PC-9 (cell line): ENCODE measurements around the gene CCDC34. TPM values are rescaled to one million over a fixed set of nuclear protein-coding genes. Genes with fewer than 3 reads are reported as not detected.

ENCODE experiments used
- BruUV-seq: library from RNA; stranded (reverse); fragments of 400-500 nt; replicated peaks from 2 replicates; lab custom pipeline; 2021; lab: Mats Ljungman, UMichigan
- CTCF ChIA-PET: fragments of 300-600 bp; sonication (Branson Sonifier 250); formaldehyde crosslinking; loops from one replicate; lab custom pipeline; 2022; ENCODE audit warnings: antibody characterized with exemption; lab: Charles Lee
- POLR2A ChIA-PET: fragments of 300-600 bp; sonication (Branson Sonifier 250); formaldehyde crosslinking; loops from one replicate; lab custom pipeline; 2022; ENCODE audit warnings: antibody characterized with exemption; ENCODE audit not compliant: unreplicated experiment; lab: Charles Lee
- DNase-seq, 2 experiments: peaks; one replicate each; pipeline versions ENCODE4 v3.0.0 to v3.0.0-alpha.2; 2015 to 2022; ENCODE audit warnings: mixed read lengths in 1 of 2
- H2AFZ ChIP-seq: fragments of 200-600 bp; sonication (generic); 2 replicates; pipeline ENCODE4 v1.8.1; 2017; ENCODE audit warnings: antibody characterized with exemption
- H3F3A ChIP-seq: fragments of 200-600 bp; sonication (generic); 2 replicates; pipeline ENCODE4 v1.8.1; 2017; ENCODE audit warnings: antibody characterized with exemption, mild to moderate bottlenecking, low read depth; ENCODE audit not compliant: insufficient read depth
- H3K27ac ChIP-seq: fragments of 200-600 bp; sonication (generic); 2 replicates; pipeline ENCODE4 v1.6.1; 2016; ENCODE audit warnings: mixed run types
- H3K27me3 ChIP-seq: fragments of 200-600 bp; sonication (generic); 2 replicates; pipeline ENCODE4 v1.6.1; 2016; ENCODE audit warnings: low read depth, mixed run types; ENCODE audit not compliant: insufficient read depth
- H3K36me3 ChIP-seq: fragments of 200-600 bp; sonication (generic); 2 replicates; pipeline ENCODE4 v1.6.1; 2016; ENCODE audit warnings: low read depth, mixed run types
- H3K4me1 ChIP-seq: fragments of 200-600 bp; sonication (generic); replicated peaks from 2 replicates; pipeline ENCODE4 v1.6.1; 2016; ENCODE audit warnings: mixed run types; ENCODE audit not compliant: insufficient read depth
- H3K4me2 ChIP-seq: fragments of 200-600 bp; sonication (generic); 2 replicates; pipeline ENCODE4 v1.6.1; 2017; ENCODE audit warnings: mixed run types
- H3K4me3 ChIP-seq: fragments of 200-600 bp; sonication (generic); 2 replicates; pipeline ENCODE4 v1.6.1; 2016; ENCODE audit warnings: mixed run types
- H3K79me2 ChIP-seq: fragments of 200-600 bp; sonication (generic); 2 replicates; pipeline ENCODE4 v1.6.1; 2017; ENCODE audit warnings: low read depth, mixed run types
- H3K9me2 ChIP-seq: fragments of 200-600 bp; sonication (generic); 2 replicates; pipeline ENCODE4 v1.8.1; 2017; ENCODE audit warnings: mild to moderate bottlenecking; ENCODE audit not compliant: insufficient read depth
- H3K9me3 ChIP-seq: fragments of 200-600 bp; sonication (generic); 2 replicates; pipeline ENCODE4 v1.8.1; 2016; ENCODE audit warnings: low read depth; ENCODE audit not compliant: insufficient read depth
- H4K20me1 ChIP-seq: fragments of 200-600 bp; sonication (generic); 2 replicates; pipeline ENCODE4 v1.8.1; 2017; ENCODE audit not compliant: insufficient read depth
- EZH2 ChIP-seq: fragments of 200-600 bp; sonication (generic); IDR thresholded peaks from 2 replicates; pipeline ENCODE4 v1.8.0; 2017; ENCODE audit warnings: antibody characterized with exemption, low read depth
- intact Hi-C: fragments of 100-400 bp; cut with micrococcal nuclease; formaldehyde crosslinking; loops from one replicate; pipeline ENCODE4 v1.10.0; 2022; ENCODE audit not compliant: unreplicated experiment
- total RNA-seq: library from RNA; stranded (reverse); gene quantifications from 2 replicates; pipeline ENCODE4 v1.2.3, GENCODE V29; 2021
- TF ChIP-seq, protein P1 (sequence below): fragments of 200-600 bp; sonication (generic); conservative IDR thresholded peaks from 2 replicates; pipeline ENCODE4 v1.6.1; 2017; ENCODE audit warnings: mixed run types, antibody characterized with exemption, mild to moderate bottlenecking, moderate library complexity

The CCDC34 gene
- total RNA-seq, 1 experiment from 2014 or later: 33.6 TPM

GRCh38 chr11:27292637-27293010, 70.4 kb downstream of the CCDC34 start:
- BruUV-seq: no TSS peak
- no peaks in the 10 kb centered on the region for H3K27me3 ChIP-seq
- 0 out of 2 replicates have a peak, but pooled peaks cover 3% of the 10 kb centered on the region for H3F3A ChIP-seq
- peaks cover 11% of the 10 kb centered on the region for H3K9me3 ChIP-seq
- H3K4me3 ChIP-seq: no peak overlapping the region
- H3K79me2 ChIP-seq: no peaks in the 10 kb centered on the region
- no peaks in the 10 kb centered on the region for H3K4me1 ChIP-seq
- DNase-seq: no peak
- TF ChIP-seq, protein P1, sequence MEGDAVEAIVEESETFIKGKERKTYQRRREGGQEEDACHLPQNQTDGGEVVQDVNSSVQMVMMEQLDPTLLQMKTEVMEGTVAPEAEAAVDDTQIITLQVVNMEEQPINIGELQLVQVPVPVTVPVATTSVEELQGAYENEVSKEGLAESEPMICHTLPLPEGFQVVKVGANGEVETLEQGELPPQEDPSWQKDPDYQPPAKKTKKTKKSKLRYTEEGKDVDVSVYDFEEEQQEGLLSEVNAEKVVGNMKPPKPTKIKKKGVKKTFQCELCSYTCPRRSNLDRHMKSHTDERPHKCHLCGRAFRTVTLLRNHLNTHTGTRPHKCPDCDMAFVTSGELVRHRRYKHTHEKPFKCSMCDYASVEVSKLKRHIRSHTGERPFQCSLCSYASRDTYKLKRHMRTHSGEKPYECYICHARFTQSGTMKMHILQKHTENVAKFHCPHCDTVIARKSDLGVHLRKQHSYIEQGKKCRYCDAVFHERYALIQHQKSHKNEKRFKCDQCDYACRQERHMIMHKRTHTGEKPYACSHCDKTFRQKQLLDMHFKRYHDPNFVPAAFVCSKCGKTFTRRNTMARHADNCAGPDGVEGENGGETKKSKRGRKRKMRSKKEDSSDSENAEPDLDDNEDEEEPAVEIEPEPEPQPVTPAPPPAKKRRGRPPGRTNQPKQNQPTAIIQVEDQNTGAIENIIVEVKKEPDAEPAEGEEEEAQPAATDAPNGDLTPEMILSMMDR: no peak
- TF ChIP-seq EZH2: no peak
- no peak overlapping the region for H3K4me2 ChIP-seq
- no peaks in the 10 kb centered on the region for H4K20me1 ChIP-seq
- ChIA-PET CTCF (no interaction called here), POLR2A (no interaction called here)
- no peak overlapping the region for H2AFZ ChIP-seq
- intact Hi-C loops: no loop called here
- H3K9me2 ChIP-seq: no peaks in the 10 kb centered on the region
- H3K27ac ChIP-seq: no peak overlapping the region
- no peaks in the 10 kb centered on the region for H3K36me3 ChIP-seq

DNA sequence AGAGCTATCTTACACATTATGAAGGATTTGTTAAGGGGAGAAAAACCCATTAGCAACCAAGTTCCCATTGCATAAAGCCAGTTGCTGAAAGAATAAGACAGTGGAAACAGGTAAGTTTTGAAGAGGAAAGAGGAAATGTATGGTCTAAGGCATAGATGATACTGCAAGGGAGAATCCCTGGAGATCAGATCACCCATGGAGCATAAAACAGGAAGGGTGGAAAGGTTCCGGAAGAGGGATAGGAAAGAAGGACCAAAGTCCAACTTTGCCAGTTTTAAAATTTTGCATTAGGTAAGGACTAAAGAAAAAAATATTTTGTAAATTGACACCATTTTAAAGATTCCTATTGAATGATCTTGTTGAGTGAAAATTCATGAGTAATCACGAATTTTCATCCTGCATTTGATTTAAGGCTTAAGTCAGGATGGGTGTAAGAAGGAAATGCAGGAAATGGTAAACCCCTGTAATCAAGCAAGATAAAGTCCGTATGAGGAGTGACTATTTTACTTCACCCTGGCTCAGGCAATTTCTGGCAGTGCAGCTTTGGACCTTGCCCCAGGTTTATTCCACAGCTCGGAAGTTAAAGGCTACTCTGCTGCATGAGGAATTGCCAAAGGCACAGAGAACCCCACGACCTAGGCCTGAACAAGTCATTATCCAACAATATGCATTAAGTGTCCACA, 70.9 kb downstream of the CCDC34 start:
- H3K4me3 ChIP-seq: no peak overlapping the region
- 0 out of 2 replicates have a peak, but pooled peaks cover 3% of the 10 kb centered on the region for H3F3A ChIP-seq
- ChIA-PET CTCF (no interaction called here), POLR2A (no interaction called here)
- no peaks in the 10 kb centered on the region for H3K79me2 ChIP-seq
- no peak overlapping the region for H3K27ac ChIP-seq
- DNase-seq: no peak
- no peaks in the 10 kb centered on the region for H3K36me3 ChIP-seq
- no peak overlapping the region for H3K4me2 ChIP-seq
- TF ChIP-seq, protein P1: no peak
- no peak for TF ChIP-seq EZH2
- H3K4me1 ChIP-seq: no peaks in the 10 kb centered on the region
- intact Hi-C loops: no loop called here
- H2AFZ ChIP-seq: no peak overlapping the region
- peaks cover 11% of the 10 kb centered on the region for H3K9me3 ChIP-seq
- H4K20me1 ChIP-seq: no peaks in the 10 kb centered on the region
- BruUV-seq: no TSS peak
- H3K27me3 ChIP-seq: no peaks in the 10 kb centered on the region
- no peaks in the 10 kb centered on the region for H3K9me2 ChIP-seq

DNA sequence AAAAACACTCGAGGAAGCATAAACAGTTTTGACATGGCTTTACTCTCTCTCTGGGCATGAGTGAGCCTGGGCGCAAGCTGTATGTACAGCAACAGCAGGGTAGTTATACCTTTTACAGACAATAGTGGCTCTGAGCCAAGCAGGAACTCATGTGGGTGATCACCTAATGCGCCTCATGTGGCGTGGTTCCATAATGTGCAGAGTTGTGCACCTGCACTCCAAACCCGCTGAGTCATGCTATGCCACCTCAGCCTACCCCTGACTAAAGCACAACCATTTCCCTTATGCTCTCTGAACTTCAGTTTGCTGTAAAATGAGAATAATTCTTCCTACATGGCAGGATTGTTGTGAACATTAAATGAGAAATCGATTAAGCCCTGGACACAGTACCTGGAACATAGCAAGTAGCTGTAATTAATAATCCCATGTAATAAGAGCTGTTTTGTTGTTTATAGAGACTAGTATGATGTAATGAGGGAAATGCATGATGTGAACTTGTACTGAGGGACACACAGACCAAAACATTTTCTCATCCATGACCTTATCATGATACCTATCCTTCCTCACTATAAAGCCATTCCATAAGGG, 71.6 kb downstream of the CCDC34 start:
- H3F3A ChIP-seq: 0 out of 2 replicates have a peak, but pooled peaks cover 3% of the 10 kb centered on the region
- H3K9me3 ChIP-seq: peaks cover 11% of the 10 kb centered on the region
- H2AFZ ChIP-seq: no peak overlapping the region
- no TSS peak for BruUV-seq
- no peak overlapping the region for H3K27ac ChIP-seq
- no peaks in the 10 kb centered on the region for H3K9me2 ChIP-seq
- no peaks in the 10 kb centered on the region for H3K27me3 ChIP-seq
- H3K4me2 ChIP-seq: no peak overlapping the region
- DNase-seq: no peak
- H3K79me2 ChIP-seq: no peaks in the 10 kb centered on the region
- H3K4me1 ChIP-seq: no peaks in the 10 kb centered on the region
- intact Hi-C loops: no loop called here
- TF ChIP-seq EZH2: no peak
- TF ChIP-seq, protein P1: no peak
- no peak overlapping the region for H3K4me3 ChIP-seq
- H4K20me1 ChIP-seq: no peaks in the 10 kb centered on the region
- H3K36me3 ChIP-seq: no peaks in the 10 kb centered on the region
- CTCF ChIA-PET: no interaction called here
- POLR2A ChIA-PET: interaction anchor here (0.6 kb wide), 1 partner anchor 124 kb away, joined by 3 read pairs; no protein-coding TSS in a partner anchor
